HG03060 (cell line): Measurements from ENCODE around the gene CHODL.

Source experiments
- ATAC-seq: cut with Tn5 transposase; IDR thresholded peaks from one replicate; pipeline ENCODE4 v1.9.1; 2021; ENCODE audit warnings: low read depth, moderate number of reproducible peaks; ENCODE audit not compliant: unreplicated experiment

CHODL gene

GRCh38 chr21:18285379-18285778 lies 40.7 kb downstream of the CHODL start:
- ATAC-seq, result no peak

DNA sequence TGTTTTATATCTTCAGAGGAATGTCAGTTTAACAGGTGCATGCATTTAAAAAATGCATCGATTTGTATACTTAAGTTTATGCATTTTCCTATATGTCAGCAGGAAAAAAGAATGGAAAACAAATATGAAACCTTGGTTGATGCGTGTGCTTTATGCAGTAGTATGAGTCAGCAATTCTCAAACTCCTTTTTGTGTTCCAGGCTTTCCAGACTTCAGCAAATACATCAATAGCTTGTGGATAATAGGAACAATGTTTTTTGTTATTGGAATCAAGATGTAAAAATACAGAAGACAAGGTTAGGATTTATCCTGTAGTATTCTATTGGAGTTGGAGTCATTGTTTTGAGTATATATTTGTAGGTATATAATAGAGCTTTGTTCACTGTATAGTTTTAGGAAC lies 45.2 kb downstream of the CHODL start:
- ATAC-seq, result no peak

DNA sequence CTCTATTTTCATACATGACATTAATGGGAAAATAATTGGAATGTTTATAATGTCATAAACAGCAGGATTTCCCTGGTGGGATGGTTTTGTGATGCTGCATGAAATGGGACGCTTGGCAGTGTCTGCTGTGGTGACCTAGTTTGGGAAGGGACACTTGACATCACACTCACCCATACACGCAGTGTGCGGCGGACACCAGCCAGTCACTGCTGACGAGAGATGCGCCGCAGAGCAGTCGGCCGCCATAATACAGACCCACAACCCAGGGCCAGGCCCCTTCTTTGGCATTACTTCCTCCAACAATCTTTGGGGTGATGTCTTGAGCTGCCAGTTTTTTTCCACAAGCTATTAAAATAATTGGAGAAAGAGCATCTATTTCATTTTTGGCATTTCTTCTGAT lies 49.5 kb downstream of the CHODL start:
- ATAC-seq, result no peak

- ATAC-seq, result no peak
These were observed 53.6 kb downstream of the CHODL start for GRCh38 chr21:18298228-18298627.
